ENCODE measurements around the gene FAM13A. TPM values are rescaled to one million over a fixed set of nuclear protein-coding genes. Genes with fewer than 3 reads are reported as not detected.

The FAM13A gene
- total RNA-seq, 1 donor from 2014 or later: 16.7 TPM

DNA sequence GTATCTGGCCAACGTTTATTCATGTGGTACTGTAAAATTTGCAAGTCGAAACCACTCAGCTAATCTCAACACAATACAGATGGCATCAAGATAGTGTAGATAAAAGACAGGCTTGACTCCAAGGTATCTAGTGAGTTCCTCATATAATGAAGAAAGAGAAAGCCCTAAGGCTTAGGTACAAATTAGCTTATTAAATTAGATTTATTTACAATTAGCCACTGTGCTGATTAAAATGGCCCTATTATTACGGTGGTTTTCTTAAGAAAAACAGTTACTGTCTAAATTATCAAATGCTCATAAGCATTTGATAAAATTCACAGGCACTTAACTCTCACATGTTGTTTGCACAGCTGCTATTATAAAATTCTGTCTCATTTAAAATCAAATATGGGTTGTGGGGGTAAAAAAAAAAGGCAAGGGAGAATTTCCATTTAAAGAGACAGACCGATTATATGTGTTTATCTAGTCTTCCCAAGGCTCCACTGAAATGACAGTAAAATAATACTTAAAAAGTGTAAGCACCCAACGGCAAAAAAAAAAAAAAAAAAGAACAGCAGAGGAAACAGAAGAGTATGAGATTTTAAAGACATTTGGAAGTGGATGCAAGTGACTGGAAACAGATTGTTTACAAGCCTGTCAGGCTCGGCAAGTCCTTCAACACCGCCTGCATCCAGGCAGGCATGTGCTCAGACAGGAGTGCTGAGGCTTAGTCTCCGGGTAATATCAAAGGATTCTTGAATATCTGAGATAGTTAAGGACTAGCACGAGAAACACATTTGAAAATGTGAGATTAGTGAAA is 55.1 kb downstream of the FAM13A start:
- Mint-ChIP-seq H3K9me3 (ENCODE audit: unreplicated experiment) (no peaks in the 10 kb centered on the region), H3K4me3 (ENCODE audit: unreplicated experiment) (no peak overlapping the region), H3K36me3 (ENCODE audit: low read depth, unreplicated experiment) (peaks cover 21% of the 10 kb centered on the region), H3K27ac (ENCODE audit: unreplicated experiment) (no peak overlapping the region), H3K27me3 (ENCODE audit: unreplicated experiment) (no peaks in the 10 kb centered on the region), H3K4me1 (ENCODE audit: unreplicated experiment) (peaks cover 13% of the 10 kb centered on the region)
- TF ChIP-seq, protein P1, sequence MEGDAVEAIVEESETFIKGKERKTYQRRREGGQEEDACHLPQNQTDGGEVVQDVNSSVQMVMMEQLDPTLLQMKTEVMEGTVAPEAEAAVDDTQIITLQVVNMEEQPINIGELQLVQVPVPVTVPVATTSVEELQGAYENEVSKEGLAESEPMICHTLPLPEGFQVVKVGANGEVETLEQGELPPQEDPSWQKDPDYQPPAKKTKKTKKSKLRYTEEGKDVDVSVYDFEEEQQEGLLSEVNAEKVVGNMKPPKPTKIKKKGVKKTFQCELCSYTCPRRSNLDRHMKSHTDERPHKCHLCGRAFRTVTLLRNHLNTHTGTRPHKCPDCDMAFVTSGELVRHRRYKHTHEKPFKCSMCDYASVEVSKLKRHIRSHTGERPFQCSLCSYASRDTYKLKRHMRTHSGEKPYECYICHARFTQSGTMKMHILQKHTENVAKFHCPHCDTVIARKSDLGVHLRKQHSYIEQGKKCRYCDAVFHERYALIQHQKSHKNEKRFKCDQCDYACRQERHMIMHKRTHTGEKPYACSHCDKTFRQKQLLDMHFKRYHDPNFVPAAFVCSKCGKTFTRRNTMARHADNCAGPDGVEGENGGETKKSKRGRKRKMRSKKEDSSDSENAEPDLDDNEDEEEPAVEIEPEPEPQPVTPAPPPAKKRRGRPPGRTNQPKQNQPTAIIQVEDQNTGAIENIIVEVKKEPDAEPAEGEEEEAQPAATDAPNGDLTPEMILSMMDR (IDR thresholded peaks at IDR 0.05; ENCODE audit: unreplicated experiment): no peak
- no peak for DNase-seq (ENCODE audit: low spot score)

DNA sequence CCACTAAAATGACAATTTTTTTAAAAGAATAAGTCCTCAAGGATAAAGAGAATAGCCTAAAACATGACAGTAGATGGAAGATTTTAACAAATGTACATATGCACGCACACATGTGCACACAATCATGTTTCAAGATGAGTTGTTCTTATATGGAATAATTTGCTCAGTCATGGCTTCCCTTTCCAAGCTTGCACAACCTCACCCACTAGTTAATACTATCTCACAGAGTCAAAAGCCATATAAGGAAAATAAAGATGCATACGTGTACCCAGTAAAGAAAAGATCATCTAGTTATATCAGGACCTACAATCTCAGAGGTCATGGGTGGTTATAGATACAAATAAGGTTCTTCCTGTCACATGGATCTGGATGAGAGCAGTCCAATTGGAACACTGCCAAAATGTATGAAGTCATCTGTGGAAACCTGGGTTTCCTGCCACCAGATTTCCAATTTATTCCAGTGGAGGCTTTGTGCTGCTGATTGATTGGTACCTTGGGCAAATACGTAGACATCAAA is 56.1 kb downstream of the FAM13A start:
- peaks cover 13% of the 10 kb centered on the region for H3K4me1 Mint-ChIP-seq (ENCODE audit: unreplicated experiment)
- TF ChIP-seq, protein P1 (IDR thresholded peaks at IDR 0.05; ENCODE audit: unreplicated experiment): no peak
- no peak overlapping the region for H3K4me3 Mint-ChIP-seq (ENCODE audit: unreplicated experiment)
- H3K27ac Mint-ChIP-seq (ENCODE audit: unreplicated experiment): no peak overlapping the region
- peaks cover 16% of the 10 kb centered on the region for H3K36me3 Mint-ChIP-seq (ENCODE audit: low read depth, unreplicated experiment)
- H3K9me3 Mint-ChIP-seq (ENCODE audit: unreplicated experiment): no peaks in the 10 kb centered on the region
- no peak for DNase-seq (ENCODE audit: low spot score)
- no peaks in the 10 kb centered on the region for H3K27me3 Mint-ChIP-seq (ENCODE audit: unreplicated experiment)

DNA sequence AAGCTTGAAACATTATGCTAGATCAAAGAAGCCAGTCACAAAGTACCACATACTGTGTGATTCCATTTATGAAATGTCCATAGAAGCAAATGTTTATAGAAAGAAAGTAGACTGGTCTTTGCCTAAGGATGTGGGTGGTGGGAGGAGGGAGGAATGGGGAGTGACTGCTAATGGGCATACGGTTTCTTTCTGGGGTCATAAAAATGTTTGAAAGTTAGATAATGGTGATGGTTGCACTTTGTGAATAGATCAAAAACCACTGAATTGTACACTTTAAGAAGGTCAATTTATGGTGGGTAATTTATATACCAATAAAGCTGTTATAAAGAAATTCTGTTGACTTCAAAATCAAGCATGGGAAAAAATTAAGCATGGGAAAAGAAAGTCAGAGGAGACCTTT is 56.6 kb downstream of the FAM13A start:
- TF ChIP-seq, protein P1 (IDR thresholded peaks at IDR 0.05; ENCODE audit: unreplicated experiment): no peak
- Mint-ChIP-seq H3K4me1 (ENCODE audit: unreplicated experiment) (peaks cover 13% of the 10 kb centered on the region), H3K27ac (ENCODE audit: unreplicated experiment) (no peak overlapping the region), H3K9me3 (ENCODE audit: unreplicated experiment) (no peaks in the 10 kb centered on the region), H3K27me3 (ENCODE audit: unreplicated experiment) (no peaks in the 10 kb centered on the region), H3K36me3 (ENCODE audit: low read depth, unreplicated experiment) (peaks cover 15% of the 10 kb centered on the region), H3K4me3 (ENCODE audit: unreplicated experiment) (no peak overlapping the region)
- no peak for DNase-seq (ENCODE audit: low spot score)

DNA sequence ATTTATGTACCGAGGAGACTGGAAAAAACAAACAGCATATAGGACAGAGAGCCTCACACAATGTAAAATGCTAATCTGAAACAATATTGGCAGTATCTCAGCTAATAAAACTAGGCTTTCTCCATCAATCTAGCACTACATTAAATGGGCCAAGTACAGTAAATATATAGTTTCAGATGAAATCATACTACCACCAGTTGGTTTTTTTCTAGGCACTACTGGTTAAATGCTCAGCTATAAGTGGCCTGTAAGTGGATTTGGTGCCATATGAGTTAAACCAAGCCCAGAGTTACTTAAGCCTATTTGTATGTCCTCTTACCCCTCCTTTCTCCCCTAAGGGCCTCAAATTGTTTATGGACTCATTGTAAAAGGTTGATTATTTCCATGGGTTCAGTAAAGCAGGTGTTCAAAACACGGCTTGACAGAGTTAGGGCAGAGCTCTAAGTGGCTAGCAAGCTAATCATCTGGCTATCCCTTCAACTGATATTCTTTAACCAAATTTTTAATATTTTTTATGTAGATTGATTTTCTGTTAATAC is 57.5 kb downstream of the FAM13A start:
- no peak for DNase-seq (ENCODE audit: low spot score)

More for the DNA sequence above, 57.5 kb downstream of the FAM13A start:
- Mint-ChIP-seq H3K4me1 (ENCODE audit: unreplicated experiment) (peaks cover 13% of the 10 kb centered on the region), H3K27ac (ENCODE audit: unreplicated experiment) (no peak overlapping the region), H3K27me3 (ENCODE audit: unreplicated experiment) (no peaks in the 10 kb centered on the region), H3K9me3 (ENCODE audit: unreplicated experiment) (no peaks in the 10 kb centered on the region), H3K4me3 (ENCODE audit: unreplicated experiment) (no peak overlapping the region), H3K36me3 (ENCODE audit: low read depth, unreplicated experiment) (peaks cover 10% of the 10 kb centered on the region)
- TF ChIP-seq, protein P1 (IDR thresholded peaks at IDR 0.05; ENCODE audit: unreplicated experiment): no peak

Data from endothelial cell (in vitro differentiated cells).